ENCODE measurements around the gene TPM2. TPM values are rescaled to one million over a fixed set of nuclear protein-coding genes. Genes with fewer than 3 reads are reported as not detected.

TPM2 gene
- polyA plus RNA-seq, 1 of the 3 experiments (the other 2 are of a cell fraction): 620 TPM

- TF ChIP-seq JUND (IDR thresholded peaks at IDR 0.05) (no peak), TEAD4 (IDR thresholded peaks at IDR 0.05; ENCODE audit: borderline replicate concordance, insufficient read depth) (no peak), ELF1 (IDR thresholded peaks at IDR 0.05) (no peak), MAX (IDR thresholded peaks at IDR 0.05; ENCODE audit: low read depth) (no peak), POLR2AphosphoS5 (IDR thresholded peaks at IDR 0.05; ENCODE audit: low read depth, low read length) (no peak), CHD2 (IDR thresholded peaks at IDR 0.05; ENCODE audit: low read length, partially characterized antibody) (no peak), FOXM1 (IDR thresholded peaks at IDR 0.05; ENCODE audit: low read depth) (no peak), NFIC (IDR thresholded peaks at IDR 0.05; ENCODE audit: borderline replicate concordance) (no peak), GATA2 (CRISPR knock-in tag; IDR thresholded peaks at IDR 0.05) (no peak), RFX5 (IDR thresholded peaks at IDR 0.05; ENCODE audit: low read length) (no peak), IRF3 (IDR thresholded peaks at IDR 0.05; ENCODE audit: low read depth, low read length) (no peak), RCOR1 (IDR thresholded peaks at IDR 0.05; ENCODE audit: low read length) (no peak)
- WGBS (ENCODE audit: low lambda C conversion rate): 71% methylated on average over 3 of the region's 3 CpGs
- H3K4me1 ChIP-seq (ENCODE audit: control insufficient read depth in 1 of 2, insufficient read depth in 2 of 2, low read depth in 1 of 2, low read length in 1 of 2): peaks cover 0 to 4% of the 10 kb centered on the region in 2 experiments; a peak in 1 of 4 replicates
- ChIA-PET POLR2A (no interaction called here), CTCF (no interaction called here)
- peaks cover 9% of the 10 kb centered on the region; the same call in 1 of the 2 replicates for H3K79me2 ChIP-seq (ENCODE audit: insufficient read depth)
- peaks cover 27 to 31% of the 10 kb centered on the region in 2 experiments for H3K36me3 ChIP-seq (replicated peaks in 1 of 2; ENCODE audit: control insufficient read depth in 1 of 2, insufficient read depth in 2 of 2, low read length in 1 of 2)
- H3K27me3 ChIP-seq (ENCODE audit: insufficient read depth): no peaks in the 10 kb centered on the region
- H4K20me1 ChIP-seq (ENCODE audit: insufficient read depth): peaks cover 30% of the 10 kb centered on the region
- peak overlapping the region in 1 of 2 experiments; percentile 28; a peak in 1 of 4 replicates for H3K27ac ChIP-seq (ENCODE audit: low read depth in 2 of 2, low read length in 1 of 2)
- no peaks in the 10 kb centered on the region for H3K9me3 ChIP-seq
- no peaks in the 10 kb centered on the region for H3K9me2 ChIP-seq
- peaks cover 44% of the 10 kb centered on the region for H3F3A ChIP-seq (replicated peaks; ENCODE audit: insufficient read depth)
- no peak overlapping the region for H3K9ac ChIP-seq
- DNase-seq: no peak
- no peak overlapping the region for H3K4me2 ChIP-seq
- H2AFZ ChIP-seq (ENCODE audit: low read depth): no peak overlapping the region
- H3K4me3 ChIP-seq (ENCODE audit: low read depth in 2 of 2, low read length in 1 of 2): no peak overlapping the region
These were observed 8.3 kb downstream of the TPM2 start for GRCh38 chr9:35681341-35682002.

GRCh38 chr9:35680331-35681105, 9.2 kb downstream of the TPM2 start:
- 85% methylated on average over 15 of the region's 15 CpGs for WGBS (ENCODE audit: low lambda C conversion rate)
- H3K79me2 ChIP-seq (ENCODE audit: insufficient read depth): peaks cover under 1% of the 10 kb centered on the region; the same call in 1 of the 2 replicates
- H3K9me3 ChIP-seq: no peaks in the 10 kb centered on the region
- POLR2A ChIA-PET: interaction anchor here (1.0 to 1.7 kb wide), 2 partner anchors 10 to 22 kb away, joined by 3 to 4 read pairs; partner anchors contain the start of genes CCDC107 and RMRP
- no peak overlapping the region for H2AFZ ChIP-seq (ENCODE audit: low read depth)
- H3K36me3 ChIP-seq (replicated peaks in 1 of 2; ENCODE audit: control insufficient read depth in 1 of 2, insufficient read depth in 2 of 2, low read length in 1 of 2): peaks cover 22 to 30% of the 10 kb centered on the region in 2 experiments
- peaks cover 4% of the 10 kb centered on the region in 2 experiments; a peak in 1 of 4 replicates for H3K4me1 ChIP-seq (ENCODE audit: control insufficient read depth in 1 of 2, insufficient read depth in 2 of 2, low read depth in 1 of 2, low read length in 1 of 2)
- no peaks in the 10 kb centered on the region for H3K9me2 ChIP-seq
- DNase-seq: no peak
- no peak overlapping the region for H3K4me3 ChIP-seq (ENCODE audit: low read depth in 2 of 2, low read length in 1 of 2)
- no peaks in the 10 kb centered on the region for H3K27me3 ChIP-seq (ENCODE audit: insufficient read depth)
- TF ChIP-seq POLR2AphosphoS5 (IDR thresholded peaks at IDR 0.05; ENCODE audit: low read depth, low read length) (peak; percentile 55; the same call in 1 of the 2 replicates), EP300 (IDR thresholded peaks at IDR 0.05; ENCODE audit: borderline replicate concordance in 1 of 2, low read depth in 1 of 2, low read length in 1 of 2) (no peak)
- no peak overlapping the region for H3K4me2 ChIP-seq
- H3K27ac ChIP-seq (ENCODE audit: low read depth in 2 of 2, low read length in 1 of 2): 0 out of 4 replicates have a peak overlapping the region, but pooled peaks of 1 of the 2 experiments have one; percentile 28
- CTCF ChIA-PET: interaction anchor here (0.9 to 1.2 kb wide), 3 partner anchors 22 to 77 kb away, joined by 3 to 6 read pairs (median 4); partner anchors contain the start of genes CCDC107 and RMRP
- no peak overlapping the region for H3K9ac ChIP-seq
- peaks cover 20% of the 10 kb centered on the region for H4K20me1 ChIP-seq (ENCODE audit: insufficient read depth)
- peaks cover 37% of the 10 kb centered on the region for H3F3A ChIP-seq (replicated peaks; ENCODE audit: insufficient read depth)

All from SK-N-SH (cell line).